SJCRH30 (cell line): ENCODE results near the gene FAHD1. TPM values are rescaled to one million over a fixed set of nuclear protein-coding genes. Genes with fewer than 3 reads are reported as not detected.

Experiments
- DNase-seq, 2 experiments: peaks; one replicate each; pipeline ENCODE4 v3.0.0-alpha.2; 2015 to 2020
- H3K27ac ChIP-seq: fragments of 250-450 bp; sonication (Bioruptor Pico); 2 replicates; pipeline ENCODE4 v1.5.1; 2020; ENCODE audit warnings: mild to moderate bottlenecking, moderate library complexity
- H3K27me3 ChIP-seq: fragments of 250-450 bp; sonication (Bioruptor Pico); 2 replicates; pipeline ENCODE4 v1.5.1; 2020; ENCODE audit warnings: mild to moderate bottlenecking, moderate library complexity
- H3K36me3 ChIP-seq: fragments of 250-450 bp; sonication (Bioruptor Pico); 2 replicates; pipeline ENCODE4 v1.5.1; 2020; ENCODE audit warnings: mild to moderate bottlenecking, moderate library complexity
- H3K4me1 ChIP-seq: fragments of 250-450 bp; sonication (Bioruptor Pico); 2 replicates; pipeline ENCODE4 v1.5.1; 2020; ENCODE audit warnings: mild to moderate bottlenecking, moderate library complexity
- H3K4me3 ChIP-seq: fragments of 250-450 bp; sonication (Bioruptor Pico); 2 replicates; pipeline ENCODE4 v1.5.1; 2020; ENCODE audit warnings: mild to moderate bottlenecking, moderate library complexity
- H3K9me3 ChIP-seq: fragments of 250-450 bp; sonication (Bioruptor Pico); replicated peaks from 2 replicates; pipeline ENCODE4 v1.5.1; 2020; ENCODE audit warnings: mild to moderate bottlenecking, moderate library complexity
- total RNA-seq: library from RNA; depleted of rRNA; stranded (reverse); fragments of >200 nt; shearing (Covaris generic); gene quantifications from 2 replicates; pipeline ENCODE4 v1.2.3, GENCODE V29; 2014

The FAHD1 gene
- total RNA-seq, 1 experiment from 2014 or later: 16.2 TPM

GRCh38 chr16:1831186-1832075 is 4.4 kb downstream of the FAHD1 start:
- H3K27ac ChIP-seq: no peak overlapping the region
- H3K27me3 ChIP-seq: no peaks in the 10 kb centered on the region
- no peak for DNase-seq
- peaks cover 11% of the 10 kb centered on the region for H3K4me1 ChIP-seq
- no peaks in the 10 kb centered on the region for H3K9me3 ChIP-seq
- peaks cover 4% of the 10 kb centered on the region; the same call in 1 of the 2 replicates for H3K36me3 ChIP-seq
- H3K4me3 ChIP-seq: no peak overlapping the region

- Histone ChIP-seq H3K36me3 (peaks cover 4% of the 10 kb centered on the region; the same call in 1 of the 2 replicates), H3K27ac (no peak overlapping the region), H3K4me3 (no peak overlapping the region), H3K4me1 (peaks cover 11% of the 10 kb centered on the region), H3K9me3 (no peaks in the 10 kb centered on the region), H3K27me3 (no peaks in the 10 kb centered on the region)
- peak; percentile 68 for DNase-seq
These were observed 5.9 kb downstream of the FAHD1 start for GRCh38 chr16:1832838-1833454.

GRCh38 chr16:1834096-1834495 is 7.1 kb downstream of the FAHD1 start:
- DNase-seq: no peak
- peaks cover 9% of the 10 kb centered on the region for H3K4me1 ChIP-seq
- no peaks in the 10 kb centered on the region for H3K27me3 ChIP-seq
- no peak overlapping the region for H3K27ac ChIP-seq
- no peaks in the 10 kb centered on the region for H3K9me3 ChIP-seq
- H3K4me3 ChIP-seq: no peak overlapping the region
- peaks cover 4% of the 10 kb centered on the region; the same call in 1 of the 2 replicates for H3K36me3 ChIP-seq

GRCh38 chr16:1839554-1839953 is 12.5 kb downstream of the FAHD1 start:
- Histone ChIP-seq H3K9me3 (no peaks in the 10 kb centered on the region), H3K27me3 (no peaks in the 10 kb centered on the region), H3K36me3 (no peaks in the 10 kb centered on the region), H3K4me3 (no peak overlapping the region), H3K27ac (no peak overlapping the region), H3K4me1 (no peaks in the 10 kb centered on the region)
- peak; percentile 9 to 14 for DNase-seq

GRCh38 chr16:1845985-1846384 is 19.0 kb downstream of the FAHD1 start:
- DNase-seq: no peak
- Histone ChIP-seq H3K27ac (no peak overlapping the region), H3K4me3 (no peak overlapping the region), H3K9me3 (no peaks in the 10 kb centered on the region), H3K36me3 (no peaks in the 10 kb centered on the region), H3K27me3 (no peaks in the 10 kb centered on the region), H3K4me1 (no peaks in the 10 kb centered on the region)

- H3K4me3 ChIP-seq: no peak overlapping the region
- H3K4me1 ChIP-seq: no peaks in the 10 kb centered on the region
- H3K36me3 ChIP-seq: no peaks in the 10 kb centered on the region
- no peaks in the 10 kb centered on the region for H3K27me3 ChIP-seq
- no peak overlapping the region for H3K27ac ChIP-seq
- H3K9me3 ChIP-seq: no peaks in the 10 kb centered on the region
- no peak for DNase-seq
These were observed 19.4 kb downstream of the FAHD1 start for GRCh38 chr16:1846416-1846815.

GRCh38 chr16:1850981-1851380 is 24.0 kb downstream of the FAHD1 start:
- H3K4me3 ChIP-seq: no peak overlapping the region
- peaks cover 6% of the 10 kb centered on the region; the same call in 1 of the 2 replicates for H3K27me3 ChIP-seq
- no peak overlapping the region for H3K27ac ChIP-seq
- DNase-seq: no peak
- no peaks in the 10 kb centered on the region for H3K9me3 ChIP-seq
- H3K36me3 ChIP-seq: no peaks in the 10 kb centered on the region
- no peaks in the 10 kb centered on the region for H3K4me1 ChIP-seq

- Histone ChIP-seq H3K9me3 (no peaks in the 10 kb centered on the region), H3K4me3 (no peak overlapping the region), H3K27me3 (peaks cover 6% of the 10 kb centered on the region; the same call in 1 of the 2 replicates), H3K4me1 (no peaks in the 10 kb centered on the region), H3K27ac (no peak overlapping the region), H3K36me3 (no peaks in the 10 kb centered on the region)
- DNase-seq: no peak
These were observed 24.8 kb downstream of the FAHD1 start for GRCh38 chr16:1851793-1852192.

- H3K4me3 ChIP-seq: no peak overlapping the region
- H3K9me3 ChIP-seq: no peaks in the 10 kb centered on the region
- DNase-seq: no peak
- H3K4me1 ChIP-seq: peaks cover 7% of the 10 kb centered on the region; the same call in 1 of the 2 replicates
- no peaks in the 10 kb centered on the region for H3K36me3 ChIP-seq
- peaks cover 21% of the 10 kb centered on the region for H3K27me3 ChIP-seq
- no peak overlapping the region for H3K27ac ChIP-seq
These were observed 30.6 kb downstream of the FAHD1 start for GRCh38 chr16:1857433-1858097.

GRCh38 chr16:1858189-1858865 is 31.3 kb downstream of the FAHD1 start:
- Histone ChIP-seq H3K4me1 (peaks cover 7% of the 10 kb centered on the region; the same call in 1 of the 2 replicates), H3K4me3 (no peak overlapping the region), H3K27ac (no peak overlapping the region), H3K27me3 (peaks cover 21% of the 10 kb centered on the region), H3K9me3 (no peaks in the 10 kb centered on the region), H3K36me3 (no peaks in the 10 kb centered on the region)
- DNase-seq: no peak

- Histone ChIP-seq H3K9me3 (no peaks in the 10 kb centered on the region), H3K27ac (no peak overlapping the region), H3K4me3 (no peak overlapping the region), H3K4me1 (peaks cover 12% of the 10 kb centered on the region), H3K36me3 (no peaks in the 10 kb centered on the region), H3K27me3 (peaks cover 15% of the 10 kb centered on the region)
- DNase-seq: no peak
These were observed 32.6 kb downstream of the FAHD1 start for GRCh38 chr16:1859650-1860049.

GRCh38 chr16:1861730-1862129 is 34.7 kb downstream of the FAHD1 start:
- Histone ChIP-seq H3K9me3 (no peaks in the 10 kb centered on the region), H3K27me3 (peaks cover 15% of the 10 kb centered on the region), H3K36me3 (no peaks in the 10 kb centered on the region), H3K4me3 (no peak overlapping the region), H3K27ac (no peak overlapping the region), H3K4me1 (peaks cover 12% of the 10 kb centered on the region)
- no peak for DNase-seq

GRCh38 chr16:1862394-1862793 is 35.4 kb downstream of the FAHD1 start:
- Histone ChIP-seq H3K4me3 (no peak overlapping the region), H3K27me3 (peaks cover 15% of the 10 kb centered on the region), H3K27ac (no peak overlapping the region), H3K9me3 (no peaks in the 10 kb centered on the region), H3K36me3 (no peaks in the 10 kb centered on the region), H3K4me1 (peaks cover 12% of the 10 kb centered on the region)
- DNase-seq: no peak

GRCh38 chr16:1863681-1864460 is 36.9 kb downstream of the FAHD1 start:
- H3K27ac ChIP-seq: no peak overlapping the region
- H3K4me1 ChIP-seq: peaks cover 5% of the 10 kb centered on the region
- H3K27me3 ChIP-seq: peaks cover 9% of the 10 kb centered on the region; the same call in 1 of the 2 replicates
- no peaks in the 10 kb centered on the region for H3K9me3 ChIP-seq
- DNase-seq: peak; percentile 47 to 64
- no peak overlapping the region for H3K4me3 ChIP-seq
- no peaks in the 10 kb centered on the region for H3K36me3 ChIP-seq
